ENCODE data around the gene TCEA2.

GRCh38 chr20:64051033-64051452 is 12.0 kb upstream of the TCEA2 start:
- TF ChIP-seq, protein P1, sequence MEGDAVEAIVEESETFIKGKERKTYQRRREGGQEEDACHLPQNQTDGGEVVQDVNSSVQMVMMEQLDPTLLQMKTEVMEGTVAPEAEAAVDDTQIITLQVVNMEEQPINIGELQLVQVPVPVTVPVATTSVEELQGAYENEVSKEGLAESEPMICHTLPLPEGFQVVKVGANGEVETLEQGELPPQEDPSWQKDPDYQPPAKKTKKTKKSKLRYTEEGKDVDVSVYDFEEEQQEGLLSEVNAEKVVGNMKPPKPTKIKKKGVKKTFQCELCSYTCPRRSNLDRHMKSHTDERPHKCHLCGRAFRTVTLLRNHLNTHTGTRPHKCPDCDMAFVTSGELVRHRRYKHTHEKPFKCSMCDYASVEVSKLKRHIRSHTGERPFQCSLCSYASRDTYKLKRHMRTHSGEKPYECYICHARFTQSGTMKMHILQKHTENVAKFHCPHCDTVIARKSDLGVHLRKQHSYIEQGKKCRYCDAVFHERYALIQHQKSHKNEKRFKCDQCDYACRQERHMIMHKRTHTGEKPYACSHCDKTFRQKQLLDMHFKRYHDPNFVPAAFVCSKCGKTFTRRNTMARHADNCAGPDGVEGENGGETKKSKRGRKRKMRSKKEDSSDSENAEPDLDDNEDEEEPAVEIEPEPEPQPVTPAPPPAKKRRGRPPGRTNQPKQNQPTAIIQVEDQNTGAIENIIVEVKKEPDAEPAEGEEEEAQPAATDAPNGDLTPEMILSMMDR (IDR thresholded peaks at IDR 0.05), result no peak
- TF ChIP-seq POLR2A (IDR thresholded peaks at IDR 0.05), result no peak
